K562 (cell line): Measurements from ENCODE around the gene RNF213. TPM values are rescaled to one million over a fixed set of nuclear protein-coding genes. Genes with fewer than 3 reads are reported as not detected.

Source experiments
- ATAC-seq: fragments of 200-7000 bp; cut with Tn5 transposase; 3 replicates; pipeline ENCODE4 v1.9.1; 2020; ENCODE audit warnings: moderate library complexity
- BruUV-seq: library from RNA; stranded (reverse); fragments of 400-500 nt; replicated peaks from 2 replicates; lab custom pipeline; 2021; lab: Mats Ljungman, UMichigan
- CTCF ChIA-PET: fragments of 300-600 bp; formaldehyde crosslinking; extraction: SDS; loops from one replicate; lab custom pipeline; 2021; ENCODE audit warnings: low intra/inter-chr PET ratio; lab: Yijun Ruan, JAX
- POLR2A ChIA-PET: fragments of 300-600, 350-650 bp; sonication (Branson Sonifier 250); formaldehyde crosslinking; extraction: SDS; loops from one replicate; lab custom pipeline; 2021; ENCODE audit warnings: antibody characterized with exemption, inconsistent platforms; lab: Yijun Ruan, JAX
- DNase-seq, 4 experiments: peaks; one replicate each; pipeline versions ENCODE4 v3.0.0 to v3.0.0-alpha.2; 2011 to 2018; ENCODE audit warnings: low spot score in 3 of 4, mixed read lengths in 3 of 4; ENCODE audit errors: extremely low read depth in 1 of 4
- FAIRE-seq: peaks from 2 replicates; lab custom pipeline; 2011; peaks lifted over from hg19 to GRCh38; lab: Jason Lieb, UNC
- H2AFZ ChIP-seq: 2 replicates; pipeline ENCODE4 v1.6.0; 2011; ENCODE audit warnings: low read depth, low read length, control low read depth, inconsistent platforms
- H3K27ac ChIP-seq: fragments of 200-600 bp; 3 replicates; pipeline ENCODE4 v1.8.0; 2011; ENCODE audit warnings: low read depth, mild to moderate bottlenecking, control low read depth, inconsistent platforms, low read length, moderate library complexity, mixed read lengths; ENCODE audit errors: extremely low read depth
- H3K27me3 ChIP-seq, 2 experiments: fragments of 300-600 bp in 1 of 2; 2 replicates in 1 of 2; 3 replicates in 1 of 2; pipeline versions ENCODE4 v1.6.0 to v1.8.0; 2011; ENCODE audit warnings: inconsistent platforms in 2 of 2, low read length in 2 of 2, mild to moderate bottlenecking in 1 of 2, mixed read lengths in 1 of 2, moderate library complexity in 1 of 2; ENCODE audit not compliant: control insufficient read depth in 2 of 2, insufficient read depth in 2 of 2
- H3K36me3 ChIP-seq: fragments of 300-600 bp; 3 replicates; pipeline ENCODE4 v1.8.0; 2011; ENCODE audit warnings: mild to moderate bottlenecking, low read length, inconsistent platforms; ENCODE audit not compliant: control insufficient read depth, insufficient read depth
- H3K4me1 ChIP-seq, 2 experiments: fragments of 200-600 bp in 1 of 2; replicated peaks in 1 of 2; 2 replicates in 1 of 2; 3 replicates in 1 of 2; pipeline versions ENCODE4 v1.5.1 to v1.8.0; 2011; ENCODE audit warnings: inconsistent platforms in 2 of 2, low read length in 2 of 2, mild to moderate bottlenecking in 1 of 2, mixed read lengths in 1 of 2, moderate library complexity in 1 of 2; ENCODE audit not compliant: control insufficient read depth in 2 of 2, insufficient read depth in 2 of 2
- H3K4me2 ChIP-seq: 2 replicates; pipeline ENCODE4 v1.6.1; 2011; ENCODE audit warnings: low read length, control low read depth, inconsistent platforms, mixed read lengths; ENCODE audit not compliant: insufficient read depth
- H3K4me3 ChIP-seq: fragments of 200-600 bp; sonication (generic), shearing (Covaris generic); 2 replicates; pipeline ENCODE4 v1.5.1; 2016; ENCODE audit warnings: control low read depth, inconsistent platforms
- H3K79me2 ChIP-seq: fragments of 200-600 bp; 3 replicates; pipeline ENCODE4 v1.8.0; 2011; ENCODE audit warnings: low read length, inconsistent platforms; ENCODE audit not compliant: control insufficient read depth, insufficient read depth
- H3K9ac ChIP-seq, 2 experiments: 2 replicates each; pipeline versions ENCODE4 v1.6.0 to v1.6.1; 2011; ENCODE audit warnings: low read depth in 2 of 2, low read length in 2 of 2, control low read depth in 1 of 2, inconsistent platforms in 1 of 2, mild to moderate bottlenecking in 1 of 2, mixed read lengths in 1 of 2; ENCODE audit not compliant: insufficient read depth in 1 of 2
- H3K9me1 ChIP-seq: one replicate; pipeline ENCODE4 v1.6.0; 2011; ENCODE audit warnings: inconsistent platforms, mild to moderate bottlenecking, low read length, moderate library complexity; ENCODE audit not compliant: control insufficient read depth, insufficient read depth
- H3K9me3 ChIP-seq: replicated peaks from 2 replicates; pipeline ENCODE4 v1.5.1; 2011; ENCODE audit warnings: low read depth, low read length, inconsistent platforms; ENCODE audit not compliant: control insufficient read depth, insufficient read depth
- H4K20me1 ChIP-seq: replicated peaks from 2 replicates; pipeline ENCODE4 v1.6.1; 2011; ENCODE audit warnings: low read length, inconsistent platforms, mixed read lengths; ENCODE audit not compliant: control insufficient read depth, insufficient read depth
- BRD9 ChIP-seq: fragments of 450-650 bp; IDR thresholded peaks from 2 replicates; pipeline ENCODE4 v1.6.1; 2018; ENCODE audit warnings: low read depth; ENCODE audit not compliant: partially characterized antibody
- CBX8 ChIP-seq: fragments of 200-600 bp; sonication (generic); IDR thresholded peaks from 2 replicates; pipeline ENCODE4 v1.6.1; 2012; ENCODE audit warnings: borderline replicate concordance, mixed run types, low read depth, mild to moderate bottlenecking, moderate library complexity, mixed read lengths, low read length, control low read depth, inconsistent platforms; ENCODE audit not compliant: poor library complexity, severe bottlenecking; ENCODE audit errors: extremely low read depth
- CTCFL ChIP-seq: IDR thresholded peaks from 2 replicates; pipeline ENCODE4 v1.6.1; 2011; ENCODE audit warnings: borderline replicate concordance, low read depth, mild to moderate bottlenecking, moderate library complexity, low read length; ENCODE audit not compliant: insufficient read depth, poor library complexity, severe bottlenecking
- GTF2A2 ChIP-seq: IDR thresholded peaks from 2 replicates; pipeline ENCODE4 v1.6.1; 2016; ENCODE audit warnings: mild to moderate bottlenecking, missing genetic modification characterization, missing compliant biosample characterization
- HNRNPL ChIP-seq: fragments of 200-400 bp; formaldehyde crosslinking; IDR thresholded peaks from 2 replicates; pipeline ENCODE4 v1.6.1; 2017; ENCODE audit warnings: low read depth, mild to moderate bottlenecking, low read length
- MAFK ChIP-seq: IDR thresholded peaks from 2 replicates; pipeline ENCODE4 v1.6.1; 2011; ENCODE audit warnings: low read length, improper control_type of control experiment
- NCOA6 ChIP-seq: fragments of 450-650 bp; IDR thresholded peaks from 2 replicates; pipeline ENCODE4 v1.6.1; 2017; ENCODE audit warnings: mild to moderate bottlenecking
- NFATC3 ChIP-seq: fragments of 450-650 bp; IDR thresholded peaks from 2 replicates; pipeline ENCODE4 v1.6.1; 2017; ENCODE audit warnings: mild to moderate bottlenecking
- NR2F6 ChIP-seq: fragments of 450-650 bp; formaldehyde crosslinking; IDR thresholded peaks from 2 replicates; pipeline ENCODE4 v1.4.0; 2020; ENCODE audit warnings: mild to moderate bottlenecking
- RUNX1 ChIP-seq: sonication (generic); IDR thresholded peaks from 2 replicates; pipeline ENCODE4 v1.6.1; 2016; ENCODE audit warnings: antibody characterized with exemption, low read depth
- SIRT6 ChIP-seq: IDR thresholded peaks from one replicate; pipeline ENCODE4 v1.6.1; 2012; ENCODE audit warnings: low read depth, mild to moderate bottlenecking, control low read depth, inconsistent platforms, low read length, moderate library complexity
- SMARCA4 ChIP-seq: fragments of 450-650 bp; IDR thresholded peaks from 2 replicates; pipeline ENCODE4 v1.6.1; 2016
- SOX6 ChIP-seq: fragments of 450-650 bp; IDR thresholded peaks from 2 replicates; pipeline ENCODE4 v1.6.1; 2014; ENCODE audit warnings: mild to moderate bottlenecking
- STAT5A ChIP-seq: IDR thresholded peaks from 2 replicates; pipeline ENCODE4 v1.6.1; 2012; ENCODE audit warnings: low read length, inconsistent platforms, borderline replicate concordance
- STAT6 ChIP-seq: sonication (generic); formaldehyde crosslinking; IDR thresholded peaks from 2 replicates; pipeline ENCODE4 v1.8.1; 2023; ENCODE audit warnings: mild to moderate bottlenecking, missing genetic modification reagents
- XRCC4 ChIP-seq: IDR thresholded peaks from one replicate; pipeline ENCODE4 v1.6.1; 2011; ENCODE audit not compliant: insufficient read depth, insufficient read length; ENCODE audit errors: extremely low read depth
- ZZZ3 ChIP-seq: fragments of 450-650 bp; IDR thresholded peaks from 2 replicates; pipeline ENCODE4 v1.6.1; 2016; ENCODE audit warnings: antibody characterized with exemption, mild to moderate bottlenecking, moderate library complexity
- WGBS: fragments of 100-300 bp; shearing (Covaris generic); methylation state at CpG from one replicate; pipeline ENCODE4 v1.1.6; 2016; ENCODE audit warnings: low coverage, mixed read lengths; ENCODE audit not compliant: insufficient coverage; ENCODE audit errors: missing lambda C conversion rate; 5-methylcytosine and 5-hydroxymethylcytosine counted together
- in situ Hi-C: fragments of 300-500 bp; cut with MboI; formaldehyde crosslinking; loops from 4 replicates; pipeline ENCODE4 v1.15.0; 2018; ENCODE audit warnings: inconsistent platforms, mixed read lengths
- intact Hi-C: fragments of 100-400 bp; cut with micrococcal nuclease; formaldehyde crosslinking; loops from 2 replicates; pipeline ENCODE4 v1.14.2; 2022
- polyA plus RNA-seq, 8 experiments: library from polyadenylated mRNA; depleted of rRNA in 4 of 8; stranded (reverse) in 5 of 8; unstranded in 3 of 8; fragments of >200 nt; fragmentation: Nextera tagmentation in 2 of 8; fragmentation: Illumina TruSeq in 1 of 8; extraction: Ambion mirVana in 2 of 8; extraction: Trizol in 1 of 8; gene quantifications; 2 replicates each; pipeline versions ENCODE4 v1.2.1 to v1.2.3, GENCODE V29; 2011 to 2014; ENCODE audit warnings: inconsistent platforms in 1 of 8, missing spikeins in 1 of 8
- total RNA-seq, 7 experiments: library from RNA; depleted of rRNA in 6 of 7; stranded (reverse); fragments of >200 nt in 6 of 7; fragmentation: Illumina TruSeq in 2 of 7; extraction: Trizol in 2 of 7; gene quantifications; 2 replicates each; pipeline versions ENCODE4 v1.2.1 to v1.2.3, GENCODE V29; 2011 to 2021; ENCODE audit warnings: low replicate concordance in 1 of 7
- TF ChIP-seq, protein P1 (sequence below): fragments of 250-450 bp; sonication (Bioruptor Pico); IDR thresholded peaks from 2 replicates; pipeline ENCODE4 v1.8.0; 2022; ENCODE audit warnings: moderate library complexity, mild to moderate bottlenecking, inconsistent platforms

The RNF213 gene
- total and polyA plus RNA-seq, 9 of the 15 experiments (the other 6 are each of a cell fraction or from before 2014, with no cell fraction given): 5.3 to 33.6 (median 17.9) TPM

GRCh38 chr17:80380555-80381002 is 119.9 kb downstream of the RNF213 start:
- H3K27me3 ChIP-seq: no peaks in the 10 kb centered on the region
- no peak for ATAC-seq
- no peaks in the 10 kb centered on the region for H3K9me1 ChIP-seq
- H3K36me3 ChIP-seq: peaks cover 71% of the 10 kb centered on the region; the same call in 2 of the 3 replicates
- H2AFZ ChIP-seq: no peak overlapping the region
- WGBS: 84% methylated on average over 20 of the region's 21 CpGs
- H4K20me1 ChIP-seq: no peaks in the 10 kb centered on the region
- H3K9ac ChIP-seq: no peak overlapping the region
- POLR2A ChIA-PET: no interaction called here
- intact Hi-C loops: no loop called here
- H3K4me3 ChIP-seq: no peak overlapping the region
- CTCF ChIA-PET: no interaction called here
- H3K4me2 ChIP-seq: no peak overlapping the region
- no peaks in the 10 kb centered on the region for H3K4me1 ChIP-seq
- no peak for DNase-seq
- no peaks in the 10 kb centered on the region for H3K79me2 ChIP-seq
- in situ Hi-C loops: no loop called here
- no TSS peak for BruUV-seq
- no peak overlapping the region for H3K27ac ChIP-seq
- FAIRE-seq: no peak
- no peaks in the 10 kb centered on the region for H3K9me3 ChIP-seq
- TF ChIP-seq STAT6 (CRISPR knock-in tag) (no peak), CBX8 (no peak), MAFK (no peak), SIRT6 (no peak), NR2F6 (no peak), ZZZ3 (no peak), SOX6 (no peak), NFATC3 (no peak), GTF2A2 (tag) (no peak), SMARCA4 (no peak), RUNX1 (no peak), STAT5A (no peak), NCOA6 (no peak), HNRNPL (no peak), BRD9 (no peak), CTCFL (no peak), XRCC4 (no peak)
- TF ChIP-seq, protein P1, sequence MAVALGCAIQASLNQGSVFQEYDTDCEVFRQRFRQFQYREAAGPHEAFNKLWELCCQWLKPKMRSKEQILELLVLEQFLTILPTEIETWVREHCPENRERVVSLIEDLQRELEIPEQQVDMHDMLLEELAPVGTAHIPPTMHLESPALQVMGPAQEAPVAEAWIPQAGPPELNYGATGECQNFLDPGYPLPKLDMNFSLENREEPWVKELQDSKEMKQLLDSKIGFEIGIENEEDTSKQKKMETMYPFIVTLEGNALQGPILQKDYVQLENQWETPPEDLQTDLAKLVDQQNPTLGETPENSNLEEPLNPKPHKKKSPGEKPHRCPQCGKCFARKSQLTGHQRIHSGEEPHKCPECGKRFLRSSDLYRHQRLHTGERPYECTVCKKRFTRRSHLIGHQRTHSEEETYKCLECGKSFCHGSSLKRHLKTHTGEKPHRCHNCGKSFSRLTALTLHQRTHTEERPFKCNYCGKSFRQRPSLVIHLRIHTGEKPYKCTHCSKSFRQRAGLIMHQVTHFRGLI (CRISPR knock-in tag): no peak
